HG03558 (cell line): ENCODE measurements around the gene CLDN17.

Experiments used
- ATAC-seq: cut with Tn5 transposase; IDR thresholded peaks from one replicate; pipeline ENCODE4 v1.9.1; 2021; ENCODE audit warnings: moderate number of reproducible peaks; ENCODE audit not compliant: unreplicated experiment; ENCODE audit errors: extremely low read depth

Gene CLDN17, protein sequence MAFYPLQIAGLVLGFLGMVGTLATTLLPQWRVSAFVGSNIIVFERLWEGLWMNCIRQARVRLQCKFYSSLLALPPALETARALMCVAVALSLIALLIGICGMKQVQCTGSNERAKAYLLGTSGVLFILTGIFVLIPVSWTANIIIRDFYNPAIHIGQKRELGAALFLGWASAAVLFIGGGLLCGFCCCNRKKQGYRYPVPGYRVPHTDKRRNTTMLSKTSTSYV

DNA sequence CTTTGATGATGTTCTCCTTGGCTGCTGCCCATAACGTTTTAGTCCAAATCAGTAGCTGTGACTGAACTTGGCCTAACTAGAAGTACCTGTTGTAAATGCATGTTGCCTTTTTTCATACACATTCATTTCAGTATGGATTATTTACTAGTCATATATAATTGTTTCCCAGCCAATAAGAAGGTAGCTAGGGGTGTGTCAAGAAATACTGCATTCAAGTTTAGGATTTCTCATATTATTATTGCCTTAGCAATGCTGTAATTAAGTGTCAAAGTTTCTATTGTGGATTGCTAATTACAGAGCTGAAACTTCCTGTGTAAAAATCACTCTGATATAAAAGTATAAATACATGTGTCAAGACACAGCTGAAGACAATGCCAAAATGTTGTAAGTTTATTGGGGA is at the start of gene CLDN17:
Gene CLDN17 (minus strand): TSS at position 101 of the 400 bp plus-strand sequence. CDS start 188 bp downstream, outside the sequence.
- no peak for ATAC-seq

DNA sequence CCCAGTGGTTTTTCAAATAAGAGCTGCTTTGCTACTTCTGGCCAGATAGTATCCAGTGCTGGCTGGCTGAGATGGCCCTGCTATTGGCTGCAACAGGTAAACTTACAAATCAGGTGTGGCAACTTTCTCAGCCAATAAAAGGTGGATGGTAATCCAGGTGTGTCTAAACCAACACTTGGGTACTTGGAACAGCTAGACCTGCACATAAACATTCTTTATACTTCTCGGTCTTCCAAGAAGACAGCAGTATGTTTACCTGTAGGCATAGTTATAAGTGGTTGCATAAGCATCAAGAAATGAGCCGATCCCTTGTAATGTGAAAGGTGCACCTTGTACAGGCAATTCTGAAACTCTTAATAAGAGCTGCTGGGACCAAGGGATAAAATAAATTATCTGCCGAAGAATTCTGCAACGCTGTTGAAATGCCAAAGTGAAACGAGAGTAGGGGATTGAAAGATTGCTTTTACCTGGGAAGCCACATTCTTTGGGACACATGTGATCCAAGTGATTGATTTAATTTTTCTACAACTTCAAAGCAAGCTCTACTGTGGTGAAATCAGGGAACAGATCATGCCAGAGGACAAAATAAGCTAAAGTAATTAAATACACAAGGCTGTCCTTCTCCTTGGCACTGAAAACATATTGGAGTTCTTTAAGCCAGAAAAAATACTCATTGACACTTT is 49.6 kb upstream of the CLDN17 start, which contains the start of gene CLDN8:
Gene CLDN8 (minus strand): TSS at position 57 of the 683 bp plus-strand sequence. CDS start 172 bp downstream, outside the sequence.
- no peak for ATAC-seq

DNA sequence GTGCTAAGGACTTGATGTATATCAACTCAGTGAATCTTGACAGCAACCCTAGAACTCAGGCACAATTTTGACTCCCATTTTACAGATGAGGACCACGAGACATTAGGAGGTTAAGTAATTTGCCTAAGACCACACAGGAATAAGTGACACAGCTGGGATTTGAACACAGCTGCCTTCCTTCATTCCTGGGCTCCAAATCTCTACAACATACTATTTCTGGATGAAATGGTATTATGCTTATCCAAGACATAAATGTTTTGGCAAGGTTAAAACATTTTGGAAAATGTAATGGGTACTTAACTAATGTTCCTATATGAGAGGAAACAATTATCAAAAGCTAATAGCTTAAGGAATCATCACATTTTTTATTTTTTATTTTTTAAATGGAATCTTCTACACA is 44.5 kb upstream of the CLDN17 start:
- no peak for ATAC-seq

DNA sequence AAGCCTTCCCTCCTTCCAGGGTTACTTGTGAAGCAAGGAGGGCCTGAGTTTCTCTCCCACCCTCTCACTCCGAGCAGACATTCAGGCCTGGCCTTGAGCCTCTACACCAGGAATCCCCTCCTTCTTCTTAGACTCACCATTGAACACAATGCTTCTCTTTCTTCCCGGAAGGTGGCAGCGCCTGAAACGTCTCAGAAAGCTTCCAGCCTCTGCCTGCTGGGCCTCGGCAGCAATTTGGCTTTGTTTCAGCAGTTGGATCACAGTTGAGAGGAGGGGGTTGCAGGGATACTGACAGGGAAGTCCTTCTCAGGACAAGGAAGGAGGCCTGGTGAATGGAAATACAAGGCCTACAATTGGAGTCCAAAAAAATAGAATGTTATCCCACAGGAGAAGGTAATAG is 43.0 kb upstream of the CLDN17 start:
- ATAC-seq = no peak

DNA sequence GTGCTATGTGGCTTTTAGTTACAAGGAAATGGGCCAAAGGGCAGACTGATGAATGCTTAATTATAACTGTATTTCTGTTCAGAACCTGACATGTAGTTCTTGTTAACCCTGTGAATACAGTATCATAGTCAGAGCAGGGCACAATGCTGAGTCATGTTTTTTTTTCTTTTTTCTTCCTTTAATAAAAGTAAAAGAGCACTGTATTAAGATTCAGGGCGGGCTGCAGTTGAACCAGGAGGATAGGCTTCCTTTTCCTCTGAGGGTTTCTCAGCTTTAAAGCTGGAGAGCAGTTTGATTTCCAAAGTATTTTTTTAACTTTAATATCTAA is 40.6 kb upstream of the CLDN17 start:
- ATAC-seq = no peak

DNA sequence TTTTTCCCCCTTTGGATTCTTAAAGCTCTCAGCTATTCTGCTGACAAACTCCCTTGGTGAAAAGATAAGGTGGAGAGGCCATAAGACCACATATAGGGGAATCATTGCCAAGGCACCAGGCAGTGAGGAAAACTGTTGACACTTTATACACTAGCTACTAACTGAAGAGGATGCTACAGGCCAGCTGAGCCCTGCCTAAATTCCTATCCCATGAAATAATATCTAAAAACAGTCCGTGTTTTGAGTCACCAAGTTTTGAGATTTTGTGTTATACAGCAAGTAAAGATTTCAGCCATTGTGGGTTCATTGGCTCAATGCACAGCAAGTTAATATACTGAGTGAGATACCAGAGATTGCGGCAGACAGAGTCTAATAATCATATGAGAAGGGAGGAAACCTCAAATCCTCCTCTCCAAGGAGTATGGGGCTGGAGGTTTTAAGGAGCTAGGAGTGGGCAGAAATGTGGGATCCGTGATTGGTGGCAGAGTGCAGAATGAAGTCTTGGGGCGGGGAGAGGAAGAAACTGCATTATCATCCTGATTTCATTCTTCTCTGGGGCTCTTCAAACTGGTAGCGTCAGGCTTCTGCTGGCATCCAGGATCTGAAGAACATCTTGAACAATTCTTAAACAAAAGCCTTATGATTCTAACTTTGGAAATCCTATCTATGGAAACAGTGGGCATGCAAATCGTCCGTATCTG is 40.1 kb upstream of the CLDN17 start:
- ATAC-seq = no peak

DNA sequence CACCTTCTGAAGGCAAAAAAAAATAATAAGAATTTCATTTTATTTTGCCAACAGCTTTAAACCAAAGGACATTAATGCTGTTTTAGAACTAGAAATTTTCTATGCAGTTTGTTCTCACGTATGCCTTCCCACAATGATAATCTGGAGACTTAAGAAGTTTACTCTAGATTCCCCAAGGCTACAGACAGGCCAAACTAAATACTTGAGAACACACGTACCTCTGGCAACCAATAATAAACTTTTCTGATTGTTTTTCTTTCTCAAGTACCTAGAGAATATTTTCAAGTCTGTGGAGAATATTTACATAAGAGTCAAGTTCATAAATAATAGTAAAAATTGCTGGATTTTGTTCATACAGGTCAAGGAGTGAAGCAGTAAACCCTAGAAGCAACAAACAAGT is 33.4 kb upstream of the CLDN17 start:
- ATAC-seq = no peak

DNA sequence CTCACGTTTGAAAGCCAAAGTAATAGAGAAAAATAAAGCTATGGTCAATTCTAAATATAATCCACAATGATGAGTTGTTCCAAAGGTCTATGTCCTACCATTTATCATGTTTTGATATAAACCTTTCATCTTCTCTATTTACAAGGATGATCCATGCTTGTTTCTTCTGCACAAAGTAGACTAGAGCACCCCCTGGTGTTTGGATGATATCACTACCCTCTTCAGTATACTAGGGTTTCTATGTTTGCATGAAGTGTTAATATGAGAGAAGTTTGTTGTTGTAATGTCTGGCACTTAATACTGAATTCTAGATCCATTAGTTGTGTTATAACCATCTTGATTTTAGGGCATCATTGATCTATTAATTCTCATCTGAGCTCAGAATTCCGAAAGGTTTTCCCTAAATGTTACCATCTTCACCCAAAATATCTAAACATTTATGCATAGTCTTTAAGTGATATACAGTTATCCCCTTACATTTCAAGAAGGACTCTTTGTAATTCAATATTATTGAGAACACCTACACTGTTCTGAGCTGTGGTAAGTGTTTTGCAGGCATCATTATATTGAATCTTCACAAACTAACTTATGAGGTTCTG is 28.2 kb upstream of the CLDN17 start:
- ATAC-seq = no peak

DNA sequence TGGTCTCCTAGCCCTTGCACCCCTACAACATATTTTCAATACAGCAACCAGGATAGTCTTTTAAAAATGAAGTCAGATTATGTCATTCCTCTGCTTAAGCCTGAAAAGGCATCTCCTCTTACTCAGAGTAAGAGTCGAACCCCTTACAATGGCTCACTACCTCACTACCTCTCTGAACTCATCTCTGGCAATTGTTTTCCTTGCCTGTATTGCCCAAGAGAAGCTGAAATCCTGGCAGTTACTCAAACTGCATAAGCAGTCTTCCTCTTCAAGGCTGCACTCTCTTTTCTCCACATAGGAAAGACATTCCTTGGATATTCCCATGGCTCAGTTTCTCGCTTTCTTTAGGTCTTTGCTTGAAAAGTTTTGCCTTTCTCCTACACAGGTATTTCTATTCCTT is 26.6 kb upstream of the CLDN17 start:
- ATAC-seq = no peak

DNA sequence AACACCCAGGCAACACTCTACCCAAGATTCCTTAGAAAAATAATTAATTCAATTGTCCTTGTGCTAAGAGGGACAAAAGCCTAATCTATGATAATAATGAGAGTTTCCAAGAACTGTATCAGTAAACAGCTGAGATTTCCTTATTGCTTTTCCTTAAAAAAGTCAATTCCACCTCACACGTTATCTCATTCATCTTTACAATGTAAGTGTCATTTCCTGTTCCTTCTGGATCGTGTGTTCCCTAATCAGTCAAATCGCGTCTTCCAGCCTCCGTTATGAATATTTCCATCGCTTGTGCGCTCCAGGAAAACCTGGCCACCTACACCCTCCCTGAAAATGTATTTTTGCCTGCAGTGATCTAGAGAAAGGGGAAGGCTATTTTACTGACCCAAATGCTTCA is 23.9 kb upstream of the CLDN17 start:
- ATAC-seq = no peak

DNA sequence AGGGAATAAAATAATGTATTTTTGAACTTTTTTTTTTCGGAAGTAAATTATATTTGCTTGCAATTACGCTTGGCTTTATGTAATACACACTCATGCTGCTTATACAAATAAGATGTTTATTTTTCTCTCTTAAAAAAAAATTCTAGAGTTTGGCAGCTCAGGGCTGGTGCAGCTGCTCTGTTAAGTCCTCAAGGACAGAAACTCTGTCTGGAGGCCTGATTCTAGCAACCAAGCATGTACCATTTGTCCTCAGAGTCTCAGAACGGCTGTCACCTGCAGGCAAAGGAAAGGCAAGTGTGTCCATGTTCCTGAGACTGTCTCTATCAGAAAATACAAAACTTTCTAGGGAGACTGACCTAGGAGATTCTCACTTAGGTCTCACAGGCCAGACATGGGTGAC is 23.2 kb upstream of the CLDN17 start:
- no peak for ATAC-seq

DNA sequence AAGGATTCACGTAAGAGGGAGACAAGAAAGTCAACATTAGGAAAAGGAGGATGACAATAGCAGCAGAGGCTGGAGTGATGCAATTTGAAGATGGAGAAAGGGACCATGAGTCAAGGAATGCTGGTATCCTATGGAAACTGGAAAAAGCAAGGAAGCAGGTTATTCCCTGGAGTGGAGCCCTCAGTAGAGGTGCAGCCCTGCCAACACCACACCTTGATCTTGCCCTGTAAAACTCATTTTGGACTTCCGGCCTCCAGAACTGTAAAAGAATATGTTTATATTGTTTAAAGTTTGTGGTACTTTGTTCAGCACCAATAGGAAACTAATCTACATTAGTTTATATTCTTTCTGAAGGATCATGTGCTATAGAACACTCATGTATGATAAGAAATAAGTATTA is 19.6 kb upstream of the CLDN17 start:
- ATAC-seq = no peak

DNA sequence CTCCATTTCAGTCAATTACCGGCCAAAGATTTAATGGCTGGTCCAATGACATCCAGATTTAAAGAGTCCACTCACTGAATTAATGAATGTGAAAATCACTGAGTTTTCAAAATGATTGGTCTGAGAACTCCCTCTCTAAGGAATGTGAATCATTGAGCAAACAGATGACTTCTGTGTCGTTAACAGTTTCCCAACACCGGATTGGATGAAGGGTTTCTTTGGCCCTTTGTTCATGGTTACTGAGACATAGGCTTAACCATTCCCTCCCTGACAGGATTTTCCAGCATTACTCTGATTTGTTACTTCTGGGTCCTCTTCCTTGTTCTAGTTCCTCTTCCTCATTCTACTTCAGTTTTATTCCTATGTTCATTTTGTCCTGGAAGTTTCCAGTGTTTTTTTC is 1.5 kb upstream of the CLDN17 start:
- no peak for ATAC-seq

DNA sequence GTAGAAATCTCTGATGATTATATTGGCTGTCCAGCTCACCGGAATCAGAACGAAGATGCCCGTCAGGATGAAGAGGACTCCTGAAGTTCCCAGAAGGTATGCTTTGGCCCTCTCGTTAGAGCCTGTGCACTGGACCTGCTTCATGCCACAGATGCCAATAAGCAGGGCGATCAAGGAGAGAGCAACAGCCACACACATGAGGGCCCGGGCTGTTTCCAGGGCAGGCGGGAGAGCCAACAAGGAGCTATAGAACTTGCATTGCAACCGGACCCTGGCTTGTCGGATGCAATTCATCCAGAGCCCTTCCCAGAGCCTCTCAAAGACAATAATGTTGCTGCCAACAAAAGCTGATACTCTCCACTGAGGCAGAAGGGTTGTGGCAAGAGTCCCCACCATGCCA is 434 bp downstream of the CLDN17 start:
- ATAC-seq = no peak

DNA sequence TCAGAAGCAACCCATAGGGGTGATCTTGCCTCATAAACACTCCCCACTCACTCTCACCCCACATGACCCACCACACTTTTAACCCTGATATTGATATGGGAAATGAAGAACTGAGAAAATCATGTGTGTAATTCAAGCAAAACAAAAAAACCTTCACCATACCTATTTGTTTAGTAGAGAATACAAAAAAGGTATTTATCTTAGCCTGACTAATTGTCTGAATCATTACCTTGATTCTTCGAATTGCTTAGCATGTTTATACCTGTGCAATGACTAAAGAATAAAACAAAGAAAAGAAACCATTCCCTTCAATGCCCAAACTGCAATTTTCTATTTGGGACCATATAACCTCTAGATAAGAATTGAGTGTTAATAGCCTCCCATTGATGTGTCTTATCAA is 1.8 kb downstream of the CLDN17 start:
- no peak for ATAC-seq

DNA sequence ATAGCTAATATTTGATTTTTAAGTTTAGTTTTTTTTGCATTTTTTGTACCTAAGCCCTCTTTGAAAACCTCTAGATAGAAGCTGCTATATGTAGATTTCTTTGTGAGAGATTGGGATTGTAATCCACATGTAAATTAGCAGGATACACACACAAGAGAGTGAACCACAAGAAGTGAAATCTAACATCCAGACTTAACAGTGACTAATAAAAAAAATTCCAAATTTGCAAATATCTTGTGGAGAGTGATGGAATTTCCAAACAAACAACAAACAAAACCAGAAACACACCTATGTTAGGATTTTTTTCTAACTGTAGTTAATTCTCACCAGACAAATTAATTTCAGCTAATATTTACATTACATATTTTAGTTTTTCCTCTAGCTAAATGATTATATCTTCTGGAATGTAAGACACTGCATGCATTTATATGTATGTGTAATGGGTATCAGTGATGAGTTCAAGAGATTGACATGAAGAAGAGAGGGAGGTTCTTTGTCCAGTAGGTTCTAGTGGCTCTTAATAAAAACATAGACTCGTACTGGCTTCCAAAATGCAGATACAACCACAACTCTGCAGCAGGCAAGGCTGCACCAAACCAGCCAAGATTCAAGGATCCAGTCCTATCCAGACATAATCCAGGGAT is 12.8 kb downstream of the CLDN17 start:
- no peak for ATAC-seq

DNA sequence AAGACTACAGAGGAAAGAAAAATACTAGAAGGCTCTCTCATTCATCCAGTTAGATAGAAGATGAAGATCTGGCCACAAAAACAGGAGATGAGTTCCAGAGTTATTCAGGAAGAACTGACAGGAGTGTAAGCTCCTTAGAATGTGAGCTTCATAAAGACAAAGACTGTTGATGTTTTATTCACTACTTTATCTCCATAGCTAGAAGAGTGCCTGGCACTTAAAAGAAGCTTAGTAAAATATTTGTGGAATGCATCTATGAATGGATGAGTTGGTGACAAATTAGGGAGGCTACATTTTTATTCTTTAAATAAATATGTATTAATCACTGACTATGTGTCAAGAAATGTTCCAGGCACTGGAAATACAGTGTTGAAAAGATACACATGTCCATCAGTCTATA is 13.8 kb downstream of the CLDN17 start:
- no peak for ATAC-seq

DNA sequence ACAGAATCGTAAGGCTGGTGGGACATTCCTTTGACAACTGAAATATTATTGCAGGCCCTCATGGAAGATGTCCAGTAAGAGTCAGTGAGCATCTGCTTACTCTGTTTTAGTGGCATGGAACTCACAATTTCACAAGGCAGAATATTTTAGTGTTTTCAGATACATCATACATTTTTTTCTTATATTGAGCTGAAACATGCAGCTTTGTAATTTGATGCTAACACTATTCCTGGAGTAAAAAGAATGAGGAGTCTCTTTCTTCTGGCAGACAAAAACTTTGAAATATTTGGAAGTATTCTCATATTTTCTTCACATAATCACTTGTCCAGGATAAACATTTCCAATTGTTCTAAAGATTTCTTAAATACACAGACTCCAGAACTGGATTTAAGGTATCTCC is 17.7 kb downstream of the CLDN17 start:
- ATAC-seq = no peak

DNA sequence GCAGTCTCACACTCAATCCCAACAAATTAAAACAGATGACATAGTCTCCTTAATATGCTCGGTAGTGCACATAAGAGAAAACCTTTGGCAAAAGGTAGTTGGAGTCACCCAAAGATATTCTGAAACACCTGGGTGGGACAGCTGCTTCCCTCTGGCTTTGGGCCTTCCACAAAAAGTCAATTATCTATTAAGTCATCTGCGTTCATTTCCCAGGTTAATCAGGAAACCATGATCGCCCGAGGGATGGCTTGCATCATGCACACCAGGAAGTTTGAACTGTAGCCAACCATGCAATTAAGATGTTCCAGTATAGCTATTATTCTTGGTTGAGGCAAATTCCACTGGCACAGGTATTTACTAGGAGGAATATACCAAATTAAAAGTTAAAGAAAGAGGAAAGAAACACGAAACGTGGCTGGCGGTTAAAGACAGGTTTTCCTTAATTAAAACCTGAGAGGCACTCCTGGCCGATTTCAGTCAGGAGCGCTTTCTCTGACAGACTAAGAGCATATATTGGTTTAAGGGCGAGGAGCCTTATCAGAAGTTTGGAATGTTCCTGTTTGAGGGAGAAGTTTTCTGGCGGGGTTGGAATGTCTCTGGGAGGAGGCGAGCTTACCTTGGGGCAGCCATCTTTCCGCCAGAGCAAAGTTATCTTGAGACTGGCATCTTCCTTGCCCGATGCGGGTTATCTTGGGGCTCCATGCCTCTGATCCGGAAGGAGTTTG is 19.9 kb downstream of the CLDN17 start:
- ATAC-seq = no peak

DNA sequence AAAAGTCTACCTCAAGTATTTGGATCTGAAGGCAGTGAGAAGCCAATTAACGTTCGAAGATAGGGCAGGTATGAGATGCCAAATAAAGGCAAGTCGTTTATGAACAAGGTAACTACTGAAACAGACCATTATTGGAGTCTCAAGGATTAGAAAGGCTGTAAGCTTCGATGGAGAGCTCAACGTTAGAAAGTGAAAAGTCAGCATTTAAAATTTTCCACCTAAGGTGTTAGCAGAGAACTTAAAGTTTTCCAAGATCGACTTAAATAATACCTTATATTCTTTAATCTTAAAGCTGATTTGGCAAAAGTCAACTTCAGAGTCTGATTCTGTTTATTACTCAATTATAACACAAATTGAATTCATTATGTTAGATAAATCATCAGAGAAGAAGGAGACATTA is 28.1 kb downstream of the CLDN17 start:
- ATAC-seq = no peak
